H7 (cell line): ENCODE results near the gene RDH13. TPM values are rescaled to one million over a fixed set of nuclear protein-coding genes. Genes with fewer than 3 reads are reported as not detected.
A peak's percentile ranks its signal among the peaks of the same experiment; 100 is the strongest.
"Not testable (repeated sequence)": the region's sequence is repeated elsewhere in the genome, so short reads cannot be mapped to it uniquely, and the experiment has no call there.

Experiments used
- DNase-seq: peaks from one replicate; pipeline ENCODE4 v3.0.0; 2012
- H3K27me3 ChIP-seq: 2 replicates; pipeline ENCODE4 v1.6.0; 2011; ENCODE audit warnings: mild to moderate bottlenecking, low read length; ENCODE audit not compliant: control insufficient read depth, insufficient read depth
- H3K36me3 ChIP-seq: replicated peaks from 2 replicates; pipeline ENCODE4 v1.5.1; 2011; ENCODE audit warnings: low read length; ENCODE audit not compliant: control insufficient read depth, insufficient read depth
- H3K4me3 ChIP-seq: 2 replicates; pipeline ENCODE4 v1.5.1; 2011; ENCODE audit warnings: low read depth, mild to moderate bottlenecking, control low read depth, low read length, moderate library complexity; ENCODE audit not compliant: insufficient read depth
- total RNA-seq: library from RNA; depleted of rRNA; stranded (reverse); fragments of >200 nt; shearing (Covaris generic); gene quantifications from 2 replicates; pipeline ENCODE4 v1.2.3, GENCODE V29; 2014

Gene RDH13
- total RNA-seq, 1 experiment from 2014 or later, result 21.2 TPM

- Histone ChIP-seq H3K4me3 (no peak overlapping the region), H3K36me3 (peaks cover 19% of the 10 kb centered on the region), H3K27me3 (no peaks in the 10 kb centered on the region)
- DNase-seq, result peak; percentile 16
These were observed 12.0 kb downstream of the RDH13 start for GRCh38 chr19:55050749-55051532.

DNA sequence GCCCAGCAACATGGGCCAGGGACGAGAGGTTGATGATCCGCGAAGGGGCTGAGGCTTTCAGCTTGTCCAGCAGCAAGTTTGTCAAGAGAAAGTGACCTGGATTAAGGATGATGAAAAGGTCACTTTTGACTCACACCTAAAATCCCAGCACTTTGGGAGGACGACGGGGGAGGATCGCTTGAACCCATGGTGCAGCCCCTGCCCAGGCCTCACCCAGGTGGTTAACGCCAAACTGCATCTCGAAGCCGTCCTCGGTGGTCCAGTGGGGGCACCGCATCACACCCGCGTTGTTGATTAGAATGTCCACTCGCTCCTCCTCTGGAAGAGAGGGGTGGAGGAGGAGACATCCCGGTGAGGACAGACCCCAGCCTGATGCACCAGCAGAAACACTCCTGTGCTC, 14.5 kb downstream of the RDH13 start:
- H3K4me3 ChIP-seq, result no peak overlapping the region
- H3K27me3 ChIP-seq, result no peaks in the 10 kb centered on the region
- peaks cover 19% of the 10 kb centered on the region for H3K36me3 ChIP-seq
- DNase-seq, result peak; percentile 21

DNA sequence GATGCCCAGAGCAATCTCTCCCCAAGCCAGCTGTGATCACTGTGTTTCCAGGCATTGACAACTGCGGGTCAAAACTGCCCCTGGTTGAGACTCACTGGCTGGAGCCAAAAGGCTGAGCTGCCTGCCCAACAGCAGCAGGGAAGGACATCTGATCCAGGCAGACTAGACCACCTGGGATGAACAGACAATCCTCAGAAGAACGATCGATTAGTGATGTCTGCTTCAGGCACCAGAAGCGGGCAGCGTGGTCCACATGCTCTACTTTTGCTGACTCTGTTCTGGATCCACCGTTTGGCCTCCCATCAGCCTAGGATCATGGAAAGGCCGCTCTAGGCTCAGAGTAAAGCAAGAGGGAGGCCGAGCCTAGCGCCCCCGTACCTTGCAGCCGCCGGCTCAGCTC, 15.0 kb downstream of the RDH13 start:
- peaks cover 18% of the 10 kb centered on the region for H3K36me3 ChIP-seq
- H3K27me3 ChIP-seq, result no peaks in the 10 kb centered on the region
- DNase-seq, result no peak
- no peak overlapping the region for H3K4me3 ChIP-seq

DNA sequence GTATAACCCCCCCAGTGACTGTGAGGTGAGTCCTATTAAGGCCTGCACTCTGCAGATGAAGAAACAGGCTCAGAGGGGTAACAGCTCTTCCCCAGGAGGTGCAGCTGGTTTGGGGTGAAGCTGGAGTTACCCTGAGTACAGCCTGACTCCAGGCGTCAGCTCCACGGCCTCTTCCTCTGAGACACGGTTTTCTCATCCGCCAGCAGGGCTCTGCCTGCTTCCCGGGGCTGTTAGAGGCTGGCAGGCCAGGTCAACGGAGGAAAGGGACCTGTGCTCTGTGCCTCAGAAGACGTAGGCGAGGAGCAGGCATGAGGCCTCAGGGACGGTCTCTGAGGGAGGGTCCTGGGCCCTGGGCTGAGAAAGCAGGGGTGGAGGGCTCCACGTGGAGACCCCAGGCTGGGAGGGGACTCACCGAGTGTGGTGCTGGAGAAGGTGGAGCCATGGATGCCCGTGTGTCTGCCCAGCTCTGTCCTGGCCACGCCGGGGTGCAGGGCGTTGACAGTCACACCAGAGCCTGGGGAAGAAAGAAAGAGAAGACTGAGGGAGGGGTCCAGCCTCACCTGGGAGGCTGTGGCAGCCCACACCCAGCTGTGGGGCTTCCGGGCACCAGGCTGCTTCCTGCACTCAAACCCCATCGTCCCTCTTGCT, 15.8 kb downstream of the RDH13 start:
- Histone ChIP-seq H3K27me3 (no peaks in the 10 kb centered on the region), H3K4me3 (no peak overlapping the region), H3K36me3 (peaks cover 19% of the 10 kb centered on the region)
- peak; percentile 26 for DNase-seq

DNA sequence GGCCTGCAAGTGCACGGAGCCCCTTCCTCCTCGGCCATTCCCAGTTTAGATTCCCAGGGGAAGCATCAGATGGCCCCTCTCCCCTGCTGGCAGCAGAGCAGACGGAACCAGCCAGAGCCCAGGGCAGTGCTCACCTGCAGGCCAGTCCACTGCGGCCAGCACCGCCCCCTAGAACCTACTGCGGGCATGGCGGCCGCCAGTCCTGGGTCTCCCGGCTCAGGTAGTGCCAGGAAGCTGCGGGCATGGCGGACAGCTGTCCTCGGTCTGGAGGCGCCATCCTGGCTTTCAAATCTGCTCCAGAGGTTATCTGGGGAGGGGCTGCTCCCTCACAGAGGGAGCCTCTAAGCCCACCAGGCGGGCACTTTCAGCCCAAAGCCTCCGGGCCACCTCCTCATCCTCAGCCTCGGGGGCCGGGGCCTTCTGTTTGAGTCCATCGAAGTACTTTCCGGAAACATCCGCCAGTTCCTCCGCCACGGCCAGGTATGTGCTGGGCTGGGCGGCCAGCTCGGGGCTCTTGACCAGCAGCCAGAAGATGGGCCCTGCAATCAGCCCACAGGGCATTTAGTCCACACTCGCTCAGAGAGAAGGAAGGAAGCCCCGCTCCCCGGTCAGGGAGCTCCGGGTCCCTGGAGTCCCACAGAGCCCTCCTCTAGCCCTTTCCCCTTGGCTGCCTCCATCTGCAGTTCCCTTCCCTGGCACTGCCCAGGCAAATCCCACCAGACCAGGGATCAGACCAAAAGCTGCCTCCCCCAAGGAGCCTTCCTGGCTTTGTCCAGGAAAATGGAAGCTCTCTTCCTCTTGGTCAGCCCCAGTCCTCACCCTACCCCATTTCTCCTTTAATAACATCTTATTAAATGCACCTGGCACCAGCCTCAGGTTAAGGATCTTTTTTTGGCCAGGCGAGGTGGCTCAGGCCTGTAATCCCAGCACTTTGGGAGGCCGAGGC, 17.9 kb downstream of the RDH13 start:
- Histone ChIP-seq H3K36me3 (peaks cover 17% of the 10 kb centered on the region), H3K4me3 (no peak overlapping the region), H3K27me3 (no peaks in the 10 kb centered on the region)
- DNase-seq, result peak; percentile 51

- no peaks in the 10 kb centered on the region for H3K27me3 ChIP-seq
- H3K36me3 ChIP-seq, result peaks cover 17% of the 10 kb centered on the region
- H3K4me3 ChIP-seq, result no peak overlapping the region
- no peak for DNase-seq
These were observed 18.7 kb downstream of the RDH13 start for GRCh38 chr19:55044286-55044685.

DNA sequence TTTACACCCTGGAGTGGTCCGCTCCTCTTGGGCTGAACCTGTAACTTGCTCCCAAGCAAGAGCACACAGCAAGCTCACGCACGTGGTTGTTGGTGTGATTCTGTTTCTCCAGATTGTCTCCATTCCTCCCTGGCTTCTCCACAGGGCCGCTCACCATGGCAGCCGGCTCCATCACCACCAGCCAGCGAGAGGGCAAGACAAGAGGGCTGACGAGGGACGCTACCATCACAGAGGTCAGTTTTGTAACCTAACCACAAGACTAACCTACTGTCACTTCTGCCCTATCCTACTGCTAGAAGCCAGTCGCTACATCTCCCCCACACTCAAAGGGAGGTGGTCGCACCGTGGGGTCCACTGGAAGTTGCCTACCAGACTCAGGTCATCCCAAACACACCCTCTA, 20.3 kb downstream of the RDH13 start:
- Histone ChIP-seq H3K27me3 (no peaks in the 10 kb centered on the region), H3K4me3 (no peak overlapping the region), H3K36me3 (peaks cover 11% of the 10 kb centered on the region)
- peak; percentile 10 for DNase-seq

DNA sequence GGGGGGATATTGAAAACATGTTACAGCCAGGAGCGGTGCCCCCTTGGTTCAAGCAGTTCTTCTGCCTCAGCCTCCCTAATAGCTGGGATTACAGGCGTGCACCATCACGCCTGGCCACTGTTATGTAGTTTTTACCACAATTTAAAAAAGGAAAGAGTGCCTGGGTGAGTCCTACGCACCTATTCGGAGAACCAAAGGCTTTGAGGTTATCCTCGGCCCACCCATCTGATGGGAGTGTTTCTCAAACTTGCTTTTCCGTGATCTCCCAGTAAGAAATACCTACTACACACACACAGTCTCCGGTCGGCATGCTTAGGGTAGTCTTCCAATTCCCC, 20.6 kb downstream of the RDH13 start:
- Histone ChIP-seq H3K4me3 (no peak overlapping the region), H3K27me3 (no peaks in the 10 kb centered on the region), H3K36me3 (peaks cover 11% of the 10 kb centered on the region)
- DNase-seq, result no peak

DNA sequence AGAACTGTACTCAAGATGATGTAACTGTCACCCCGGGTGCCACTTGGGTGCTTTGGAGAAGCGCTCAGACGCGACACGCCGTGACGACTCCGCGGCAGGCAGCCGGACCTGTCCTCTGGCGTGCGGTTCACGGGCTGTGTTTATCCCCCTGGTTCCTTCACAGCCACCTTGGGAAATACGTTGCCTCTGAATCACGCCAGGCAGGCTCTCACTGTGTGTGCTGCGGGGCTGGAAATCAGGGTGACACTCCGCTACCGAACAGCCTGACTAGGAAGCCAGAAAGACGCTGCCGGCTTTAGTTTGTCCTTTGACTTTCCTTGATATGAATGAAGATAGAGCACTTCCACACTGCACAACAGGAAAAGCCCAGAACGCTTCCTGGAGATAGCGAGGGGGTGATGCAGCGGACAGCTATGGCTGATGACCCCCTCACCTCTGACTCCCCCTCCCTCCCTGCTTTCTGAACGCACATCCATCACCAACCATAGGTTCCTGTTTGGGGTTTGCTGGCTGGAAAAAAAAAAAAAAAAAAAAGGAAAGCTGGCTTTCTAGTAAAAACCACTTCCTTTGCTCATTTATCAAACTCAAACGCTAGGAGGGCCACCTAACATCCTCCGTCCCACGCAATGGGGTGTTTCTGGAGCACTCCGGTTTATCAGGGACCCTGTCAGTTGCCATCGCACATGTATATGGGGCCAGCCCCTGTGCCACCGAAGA, 21.2 kb downstream of the RDH13 start:
- no peak overlapping the region for H3K4me3 ChIP-seq
- peak; percentile 19 for DNase-seq
- no peaks in the 10 kb centered on the region for H3K27me3 ChIP-seq
- H3K36me3 ChIP-seq, result peaks cover 8% of the 10 kb centered on the region

GRCh38 chr19:55041244-55041626, 21.7 kb downstream of the RDH13 start:
- Histone ChIP-seq H3K36me3 (peaks cover 7% of the 10 kb centered on the region), H3K4me3 (no peak overlapping the region), H3K27me3 (no peaks in the 10 kb centered on the region)
- DNase-seq, result peak; percentile 15

DNA sequence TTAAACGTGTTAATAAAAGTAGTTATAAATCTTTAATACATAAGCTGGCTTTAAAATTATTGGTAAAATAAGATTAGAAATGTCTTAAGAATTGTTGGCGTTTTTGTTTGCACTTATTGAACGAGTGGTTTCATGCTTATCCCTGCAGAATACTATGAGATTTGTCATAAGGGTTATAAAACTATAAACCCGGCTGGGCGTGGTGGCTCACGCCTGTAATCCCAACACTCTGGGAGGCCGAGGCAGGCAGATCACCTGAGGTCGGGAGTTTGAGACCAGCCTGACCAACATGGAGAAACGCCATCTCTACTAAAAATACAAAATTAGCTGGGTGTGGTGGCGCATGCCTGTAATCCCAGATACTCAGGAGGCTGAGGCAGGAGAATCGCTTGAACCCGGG, 22.3 kb downstream of the RDH13 start:
- H3K36me3 ChIP-seq, H3K4me3 ChIP-seq, DNase-seq, H3K27me3 ChIP-seq: not testable (repeated sequence)

GRCh38 chr19:55037603-55038002, 25.3 kb downstream of the RDH13 start:
- not testable (repeated sequence) for DNase-seq, H3K27me3 ChIP-seq, H3K36me3 ChIP-seq, H3K4me3 ChIP-seq

- H3K4me3 ChIP-seq, result no peak overlapping the region
- H3K36me3 ChIP-seq, result no peaks in the 10 kb centered on the region
- DNase-seq, result no peak
- H3K27me3 ChIP-seq, result no peaks in the 10 kb centered on the region
These were observed 26.9 kb downstream of the RDH13 start for GRCh38 chr19:55036058-55036457.

DNA sequence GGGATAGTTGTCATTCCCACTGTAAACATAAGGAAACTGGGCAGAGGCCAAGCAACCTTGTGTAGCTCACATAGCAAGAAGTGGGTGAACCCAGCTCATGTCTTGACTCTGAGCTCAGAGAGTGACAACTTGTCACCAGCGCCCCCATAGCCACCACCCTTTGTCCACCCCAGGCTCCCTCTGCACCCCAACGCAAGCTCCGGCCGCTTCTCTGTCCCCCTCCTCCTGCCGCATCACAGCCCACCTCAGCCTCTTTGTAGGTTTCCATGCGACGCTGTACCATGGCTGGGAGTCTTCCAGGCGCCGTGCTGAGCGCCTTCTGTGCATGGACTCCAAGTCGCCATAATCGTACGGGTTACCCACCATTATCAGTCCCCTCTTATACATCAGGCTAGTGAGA, 28.2 kb downstream of the RDH13 start:
- Histone ChIP-seq H3K4me3 (no peak overlapping the region), H3K36me3 (no peaks in the 10 kb centered on the region), H3K27me3 (no peaks in the 10 kb centered on the region)
- peak; percentile 24 for DNase-seq
